Transverse colon (tissue), 4 donors: ENCODE measurements around the gene GALNT18. TPM values are rescaled to one million over a fixed set of nuclear protein-coding genes. Genes with fewer than 3 reads are reported as not detected.

Source experiments
- DNase-seq: peaks from one replicate; pipeline ENCODE4 v3.0.0-alpha.2; 2019
- H3K27ac ChIP-seq, 4 donors: fragments of 200-600 bp; sonication (generic); 2 replicates each; pipeline ENCODE4 v1.5.1; 2016 to 2018; ENCODE audit warnings: inconsistent platforms in 4 of 4
- H3K27me3 ChIP-seq: fragments of 200-600 bp; sonication (generic); 2 replicates; pipeline ENCODE4 v1.5.1; 2017; ENCODE audit warnings: inconsistent platforms
- H3K36me3 ChIP-seq, 4 donors: fragments of 200-600 bp; sonication (generic); 2 replicates each; pipeline ENCODE4 v1.5.1; 2017 to 2019; ENCODE audit warnings: inconsistent platforms in 4 of 4
- H3K4me1 ChIP-seq, 4 donors: fragments of 200-600 bp; sonication (generic); 2 replicates each; pipeline ENCODE4 v1.5.1; 2017 to 2020; ENCODE audit warnings: inconsistent platforms in 4 of 4
- H3K4me3 ChIP-seq, 4 donors: fragments of 200-600 bp; sonication (generic); 1 replicate in 1 of 4; 2 replicates in 3 of 4; pipeline versions ENCODE4 v1.5.1 to v1.6.1; 2017 to 2019; ENCODE audit warnings: inconsistent platforms in 4 of 4
- H3K9me3 ChIP-seq, 2 donors: fragments of 200-600 bp; sonication (generic); 2 replicates each; pipeline ENCODE4 v1.5.1; 2017 to 2019; ENCODE audit warnings: inconsistent platforms in 2 of 2
- EP300 ChIP-seq: sonication (generic); formaldehyde crosslinking; IDR thresholded peaks from one replicate; pipeline ENCODE4 v1.6.1; 2017; ENCODE audit warnings: antibody characterized with exemption, low read depth
- POLR2A ChIP-seq: fragments of 450-650 bp; IDR thresholded peaks from one replicate; pipeline ENCODE4 v1.6.1; 2016; ENCODE audit warnings: antibody characterized with exemption, mild to moderate bottlenecking, moderate library complexity
- POLR2AphosphoS5 ChIP-seq, 3 donors: sonication (generic); formaldehyde crosslinking; IDR thresholded peaks; one replicate each; pipeline ENCODE4 v1.6.1; 2016; ENCODE audit warnings: antibody characterized with exemption in 3 of 3
- WGBS, 2 donors: methylation state at CpG; one replicate each; pipeline ENCODE4 v1.1.5; 2018; ENCODE audit warnings: low coverage in 1 of 2; 5-methylcytosine and 5-hydroxymethylcytosine counted together
- in situ Hi-C, 4 donors: fragments of 200-750 bp; cut with MboI; loops; one replicate each; pipeline versions ENCODE4 v1.15.0 to v1.15.1; 2017; ENCODE audit warnings: low sequenced_read_pairs in 3 of 4, low pct_ligation_motif_present in 1 of 4, low pct_unique_long_range_greater_than_20kb in 1 of 4
- intact Hi-C: fragments of 100-400 bp; cut with DNase I; formaldehyde crosslinking; loops from one replicate; pipeline ENCODE4 v1.15.1; 2023; ENCODE audit warnings: low total_unique reads
- small RNA-seq, 4 donors: library from RNA; depleted of rRNA; stranded (forward); fragments of <200 nt; gene quantifications; one replicate each; pipeline ENCODE3, GENCODE V24; 2016
- total RNA-seq, 4 donors: library from RNA; depleted of rRNA; stranded (reverse); fragments of >200 nt; gene quantifications; one replicate each; pipeline ENCODE4 v1.1.0, GENCODE V29; 2016

Gene GALNT18
- total RNA-seq, 4 donors from 2014 or later, result 5.6 to 22.1 (median 8.4) TPM

DNA sequence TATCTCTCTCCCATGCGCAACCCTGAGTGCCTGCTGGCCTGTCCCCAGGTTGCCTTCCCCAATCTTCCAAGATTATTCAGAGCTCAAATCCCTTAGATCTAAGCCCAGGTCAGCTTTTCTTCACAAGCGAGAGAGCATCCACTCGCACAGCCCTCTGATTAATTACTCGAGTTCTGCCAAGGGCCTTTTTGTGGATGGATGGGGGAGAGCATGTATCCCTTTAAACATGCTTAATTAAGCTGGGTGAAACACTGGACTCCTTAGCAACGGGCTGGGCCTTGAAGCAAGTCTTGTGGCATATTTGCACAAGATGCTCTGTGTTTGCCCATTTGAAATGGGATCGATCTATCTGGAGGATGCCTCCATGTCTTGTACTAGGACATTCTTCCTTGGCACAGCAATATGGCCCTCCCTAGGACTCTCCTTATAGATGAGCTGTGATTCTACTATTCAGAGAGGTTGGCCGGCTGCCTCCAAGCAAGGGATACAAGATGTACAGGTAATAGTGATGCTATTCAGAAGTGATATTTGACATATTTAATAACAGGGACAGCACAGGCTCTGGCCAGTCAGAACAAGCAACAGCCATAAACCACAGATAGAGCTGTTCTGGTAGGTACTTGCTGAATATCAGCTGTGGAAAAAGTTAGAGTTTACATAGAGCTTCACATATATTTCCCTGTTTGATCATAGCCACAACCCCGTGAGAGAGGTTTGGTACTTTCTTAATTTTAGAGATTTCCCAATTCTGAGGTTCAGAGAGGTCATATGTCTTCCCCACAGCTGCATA, 394.3 kb downstream of the GALNT18 start:
- in situ Hi-C loops (no loop called here), intact Hi-C loops (no loop called here)
- no peaks in the 10 kb centered on the region for H3K4me1 ChIP-seq
- H3K36me3 ChIP-seq, result no peaks in the 10 kb centered on the region
- no peaks in the 10 kb centered on the region for H3K9me3 ChIP-seq
- H3K27me3 ChIP-seq, result no peaks in the 10 kb centered on the region
- no peak overlapping the region for H3K27ac ChIP-seq
- 76 to 89% methylated on average over 4 to 8 of the region's 8 CpGs for WGBS, 2 donors
- TF ChIP-seq EP300 (no peak), POLR2AphosphoS5 (IDR thresholded peaks at IDR 0.05) (no peak), POLR2A (no peak)
- DNase-seq, result no peak
- no peak overlapping the region for H3K4me3 ChIP-seq

Small RNA genes within 50 kb of the gene (small RNA-seq; reads per million reads assigned to genes)
- gene MIR4299, result 0 reads per million in 4 donors

Other genes starting within 250 kb of the GALNT18 start
- gene USP47, start 220.0 kb upstream of the GALNT18 start, total RNA-seq, result 10 to 100 TPM; 42.6 to 85.1 (median 57.3) TPM